HG02678 (cell line): ENCODE measurements around the gene HSPA12B.
A peak's percentile ranks its signal among the peaks of the same experiment; 100 is the strongest.
"Not testable (repeated sequence)": the region's sequence is repeated elsewhere in the genome, so short reads cannot be mapped to it uniquely, and the experiment has no call there.

Experiments
- ATAC-seq: cut with Tn5 transposase; IDR thresholded peaks from one replicate; pipeline ENCODE4 v1.9.1; 2021; ENCODE audit warnings: mild to moderate bottlenecking, moderate library complexity; ENCODE audit not compliant: unreplicated experiment

HSPA12B gene

DNA sequence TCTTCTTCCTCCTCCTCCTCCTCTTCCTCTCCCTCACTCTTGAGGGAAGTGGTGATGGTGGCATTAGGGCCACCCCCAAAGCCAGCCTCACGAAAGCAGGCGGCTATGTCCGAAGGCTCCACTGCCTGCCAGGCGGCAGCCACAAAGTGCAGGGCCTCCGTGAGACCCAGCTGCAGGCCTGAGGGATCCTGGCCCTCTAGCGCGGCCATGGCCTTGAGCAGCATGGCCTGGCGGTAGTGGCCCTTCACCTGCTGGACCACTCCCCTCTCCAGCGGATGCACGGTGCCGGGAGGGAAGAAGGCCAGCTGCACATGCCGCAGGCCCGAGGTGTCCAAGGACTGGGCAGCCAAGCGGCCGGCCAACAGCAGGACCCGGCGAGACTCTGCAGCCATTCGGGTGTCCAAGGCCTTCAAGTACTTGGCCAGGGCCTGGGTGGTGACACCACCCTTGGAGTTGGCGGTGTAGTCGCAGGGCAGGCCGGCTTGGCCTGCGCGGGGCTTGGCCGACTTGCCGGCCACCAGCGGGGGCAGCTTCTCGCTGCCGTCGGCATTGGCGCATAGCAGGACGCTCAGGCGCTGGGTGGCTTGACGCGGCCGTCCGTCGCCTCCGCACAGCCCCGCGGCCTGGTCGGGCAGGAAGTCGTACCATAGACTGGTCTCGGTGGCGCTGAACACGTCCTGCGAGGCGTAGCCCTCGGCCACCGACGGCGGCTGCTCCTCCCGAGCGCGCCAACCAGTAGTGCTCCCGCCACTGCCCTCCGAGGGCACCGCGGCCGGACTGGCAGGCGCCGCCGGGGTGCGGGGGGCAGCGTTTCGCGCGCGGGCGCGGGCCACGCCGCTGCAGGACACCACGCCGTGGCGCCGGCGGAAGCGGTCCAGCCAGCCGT lies 53.0 kb downstream of the HSPA12B start:
- no peak for ATAC-seq

- ATAC-seq: peak; percentile 30
Observed at GRCh38 chr20:3786126-3786484, 53.6 kb downstream of the HSPA12B start.

GRCh38 chr20:3786665-3787323 lies 54.3 kb downstream of the HSPA12B start, which contains the start of gene CENPB:
Gene CENPB (minus strand): TSS chr20:3786740. CDS start chr20:3786483, 257 bp downstream.
- ATAC-seq: peak; percentile 86

DNA sequence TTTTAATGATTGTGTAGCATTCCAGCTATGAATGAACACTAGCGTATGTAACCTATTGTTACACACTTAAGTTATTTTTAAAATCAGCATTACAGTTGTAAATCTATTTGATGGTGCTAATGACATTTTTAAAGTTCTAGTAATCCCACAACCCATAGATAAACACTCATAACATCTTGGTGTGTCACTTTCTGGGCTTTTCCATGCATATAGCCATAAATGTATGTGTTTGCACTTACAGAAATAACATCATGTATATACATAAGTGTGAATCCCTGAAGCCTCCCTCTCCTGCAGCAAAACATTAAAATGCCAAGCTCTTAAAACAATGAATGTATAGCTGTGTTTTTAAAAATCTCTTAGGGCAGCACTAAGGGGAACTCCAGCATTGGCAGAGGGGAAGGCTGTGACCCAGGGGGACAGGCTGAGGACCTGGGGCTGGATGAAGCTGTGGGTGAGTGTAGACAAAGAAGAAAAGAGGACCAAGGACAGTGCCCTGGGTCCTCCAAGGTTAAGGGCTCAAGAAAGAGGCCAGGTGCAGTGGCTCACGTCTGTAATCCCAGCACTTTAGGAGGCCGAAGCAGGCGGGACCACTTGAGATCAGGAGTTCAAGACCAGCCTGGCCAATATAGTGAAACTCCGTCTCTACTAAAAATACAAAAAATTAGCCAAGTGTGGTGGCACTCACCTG lies 55.0 kb downstream of the HSPA12B start:
- no peak for ATAC-seq

- no peak for ATAC-seq
Observed at GRCh38 chr20:3788685-3789155, 56.2 kb downstream of the HSPA12B start.

- ATAC-seq: not testable (repeated sequence)
Observed at GRCh38 chr20:3789201-3789600, 56.7 kb downstream of the HSPA12B start.

- not testable (repeated sequence) for ATAC-seq
Observed at GRCh38 chr20:3794168-3794567, 61.7 kb downstream of the HSPA12B start.

DNA sequence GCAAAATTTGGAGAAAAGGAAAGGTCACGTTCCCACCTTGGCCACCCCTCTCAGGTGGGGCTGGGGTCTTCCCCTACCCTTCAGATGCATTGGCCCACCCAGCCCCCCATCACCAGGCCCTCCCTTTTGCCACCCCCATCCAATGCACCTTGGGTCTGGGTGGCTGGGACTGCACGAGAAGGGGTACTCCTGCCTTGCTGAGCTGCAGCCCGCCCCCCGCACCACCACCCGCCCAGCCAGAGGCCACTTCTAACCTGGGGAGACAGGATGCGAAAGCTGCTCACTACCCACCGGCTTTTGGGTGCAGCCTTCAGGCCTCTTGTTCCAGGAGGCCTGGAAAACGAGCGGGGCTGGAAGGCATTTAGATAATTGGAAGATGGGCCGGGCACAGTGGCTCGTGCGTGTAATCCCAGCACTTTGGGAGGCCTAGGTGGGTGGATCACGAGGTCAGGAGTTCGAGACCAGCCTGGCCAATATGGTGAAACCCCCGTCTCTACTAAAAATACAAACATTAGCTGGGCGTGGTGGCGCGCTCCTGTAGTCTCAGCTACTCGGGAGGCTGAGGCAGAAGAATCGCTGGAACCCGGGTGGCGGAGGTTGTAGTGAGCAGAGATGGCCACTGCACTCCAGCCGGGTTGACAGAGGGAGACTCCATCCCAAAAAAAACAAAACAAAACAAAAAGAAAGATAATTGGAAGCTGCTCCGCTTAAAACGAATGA lies 62.4 kb downstream of the HSPA12B start:
- ATAC-seq: no peak

GRCh38 chr20:3795511-3796468 lies 63.3 kb downstream of the HSPA12B start, which contains the start of gene CDC25B:
Gene CDC25B (plus strand): TSS chr20:3796310. CDS start chr20:3796532, 222 bp downstream.
- peak; percentile 66 for ATAC-seq

- ATAC-seq: no peak
Observed at GRCh38 chr20:3796477-3797225, 64.2 kb downstream of the HSPA12B start.

DNA sequence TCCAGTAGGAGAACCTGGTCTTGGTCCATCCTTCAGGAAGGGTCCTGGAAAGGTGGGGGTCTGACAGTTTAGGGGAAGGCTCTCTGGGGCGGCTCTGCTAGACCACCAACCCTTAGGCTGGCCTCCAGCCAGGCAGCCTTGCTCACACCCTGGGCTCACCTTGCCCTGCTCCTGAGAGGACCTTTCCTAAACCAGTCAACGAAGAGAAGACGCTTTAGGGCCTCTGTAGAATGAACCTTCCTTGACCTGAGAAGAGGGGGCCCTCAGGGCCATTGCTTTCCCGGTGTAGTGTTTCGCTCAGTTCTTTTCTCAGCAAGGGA lies 64.7 kb downstream of the HSPA12B start:
- ATAC-seq: no peak

GRCh38 chr20:3797592-3798372 lies 65.3 kb downstream of the HSPA12B start:
- no peak for ATAC-seq

GRCh38 chr20:3798373-3798768 lies 65.9 kb downstream of the HSPA12B start:
- no peak for ATAC-seq

- ATAC-seq: no peak
Observed at GRCh38 chr20:3798908-3799248, 66.4 kb downstream of the HSPA12B start.

DNA sequence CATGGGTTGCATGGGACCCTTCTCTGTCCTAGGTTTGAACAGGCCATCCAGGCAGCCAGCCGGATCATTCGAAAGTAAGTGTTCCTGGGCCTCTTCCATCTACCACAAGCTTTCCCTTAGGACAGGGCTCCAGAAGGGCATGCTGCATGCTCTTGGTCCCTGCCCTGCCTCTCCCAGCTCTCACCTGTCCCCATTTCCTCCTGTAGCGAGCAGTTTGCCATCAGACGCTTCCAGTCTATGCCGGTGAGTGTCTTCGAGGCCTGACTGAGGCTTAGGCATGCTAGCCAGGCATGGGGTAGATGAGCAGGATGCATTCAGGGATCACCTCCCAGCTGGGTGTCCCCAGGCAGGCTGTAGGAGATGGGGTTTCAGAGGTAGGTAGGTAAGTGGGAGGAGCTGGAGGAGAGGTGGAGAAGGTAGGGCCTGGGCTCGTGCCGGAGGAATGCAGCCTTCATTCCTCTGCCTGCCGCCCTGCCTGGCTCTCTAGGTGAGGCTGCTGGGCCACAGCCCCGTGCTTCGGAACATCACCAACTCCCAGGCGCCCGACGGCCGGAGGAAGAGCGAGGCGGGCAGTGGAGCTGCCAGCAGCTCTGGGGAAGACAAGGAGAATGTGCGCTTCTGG lies 67.9 kb downstream of the HSPA12B start:
- ATAC-seq: no peak

DNA sequence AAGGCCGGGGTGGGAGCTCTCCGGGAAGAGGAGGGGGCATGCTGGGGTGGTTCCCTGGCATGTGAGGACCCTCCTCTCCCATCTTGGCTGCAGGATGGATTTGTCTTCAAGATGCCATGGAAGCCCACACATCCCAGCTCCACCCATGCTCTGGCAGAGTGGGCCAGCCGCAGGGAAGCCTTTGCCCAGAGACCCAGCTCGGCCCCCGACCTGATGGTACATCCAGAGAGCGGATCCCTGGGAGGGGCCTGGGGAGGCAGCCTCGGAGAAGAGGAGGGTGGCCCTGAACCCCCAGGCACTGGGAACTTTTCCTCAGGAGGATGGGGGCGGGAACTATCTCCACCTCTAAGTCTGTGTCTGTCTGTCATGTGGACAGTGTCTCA lies 68.4 kb downstream of the HSPA12B start:
- no peak for ATAC-seq

DNA sequence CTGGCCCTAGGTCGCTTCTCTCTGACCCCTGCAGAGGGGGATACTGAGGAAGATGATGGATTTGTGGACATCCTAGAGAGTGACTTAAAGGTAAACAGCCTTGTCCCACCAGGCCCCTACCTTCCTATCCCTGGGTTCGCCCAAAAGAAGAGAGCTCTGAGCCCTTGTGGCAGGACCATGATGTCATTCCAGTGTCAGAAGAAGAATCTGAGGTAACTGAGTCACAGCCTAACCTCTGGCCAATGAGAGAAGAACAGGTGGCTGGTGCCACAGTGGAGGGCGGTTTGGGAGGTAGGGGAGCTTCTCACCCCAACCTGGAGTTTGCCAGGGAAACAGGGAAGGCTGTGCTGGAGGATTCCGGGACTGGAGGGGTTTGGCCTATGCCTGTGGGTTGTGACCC lies 68.8 kb downstream of the HSPA12B start:
- ATAC-seq: no peak

DNA sequence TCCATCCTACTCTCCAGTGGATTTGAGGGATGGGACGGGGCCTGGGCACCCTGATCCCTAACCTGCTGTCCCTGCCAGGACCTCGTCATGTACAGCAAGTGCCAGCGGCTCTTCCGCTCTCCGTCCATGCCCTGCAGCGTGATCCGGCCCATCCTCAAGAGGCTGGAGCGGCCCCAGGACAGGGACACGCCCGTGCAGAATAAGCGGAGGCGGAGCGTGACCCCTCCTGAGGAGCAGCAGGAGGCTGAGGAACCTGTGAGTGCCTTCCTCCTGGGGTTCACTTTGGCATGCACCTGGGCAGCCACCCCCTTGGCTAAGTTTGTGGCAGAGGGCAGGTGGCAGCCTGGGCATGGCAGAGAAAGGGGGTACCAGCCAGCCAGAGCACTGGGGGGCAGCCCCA lies 69.4 kb downstream of the HSPA12B start:
- no peak for ATAC-seq
